ENCODE data around the gene GTF2I. TPM values are rescaled to one million over a fixed set of nuclear protein-coding genes. Genes with fewer than 3 reads are reported as not detected.
"Not testable (repeated sequence)": the region's sequence is repeated elsewhere in the genome, so short reads cannot be mapped to it uniquely, and the experiment has no call there.

GTF2I gene
- total and polyA plus RNA-seq, 10 of the 15 experiments (the other 5 are each of a cell fraction or from before 2014, with no cell fraction given) = 6.7 to 172 (median 96.9) TPM

- H3K27ac ChIP-seq (ENCODE audit: control insufficient read depth, insufficient read depth); H3K9me3 ChIP-seq (replicated peaks; ENCODE audit: control insufficient read depth, insufficient read depth, low read length); H4K20me1 ChIP-seq (ENCODE audit: control insufficient read depth, insufficient read depth); H3K4me3 ChIP-seq; FAIRE-seq; SMC1A ChIA-PET (ENCODE audit: uncharacterized antibody, unreplicated experiment); in situ Hi-C loops (cut with MboI); H3K79me2 ChIP-seq (ENCODE audit: control insufficient read depth, insufficient read depth, low read length); H2AFZ ChIP-seq (ENCODE audit: control insufficient read depth, low read depth, low read length); intact Hi-C loops (cut with micrococcal nuclease; ENCODE audit: unreplicated experiment); H3K9ac ChIP-seq (ENCODE audit: control insufficient read depth, insufficient read depth, low read length); H3K27me3 ChIP-seq (replicated peaks in 1 of 2; ENCODE audit: control insufficient read depth in 2 of 2, insufficient read depth in 2 of 2, low read length in 1 of 2); H3K4me2 ChIP-seq (ENCODE audit: control insufficient read depth, insufficient read depth); DNase-seq (ENCODE audit: low read depth, low spot score); H3K4me1 ChIP-seq (ENCODE audit: control insufficient read depth, insufficient read depth, low read length); BruUV-seq (replicated peaks); H3K36me3 ChIP-seq (ENCODE audit: control insufficient read depth in 2 of 2, insufficient read depth in 2 of 2, low read length in 1 of 2); CTCF ChIA-PET; RAD21 ChIA-PET (ENCODE audit: unreplicated experiment); POLR2A ChIA-PET; ATAC-seq: not testable (repeated sequence)
- no CpG with 5 or more reads among the region's 5 CpGs for WGBS (ENCODE audit: insufficient coverage, insufficient replicate concordance, low lambda C conversion rate, missing lambda C conversion rate)
These were observed 99.2 kb downstream of the GTF2I start for GRCh38 chr7:74756673-74757072.

- H3K9ac ChIP-seq (ENCODE audit: control insufficient read depth, insufficient read depth, low read length); ATAC-seq; H3K36me3 ChIP-seq (ENCODE audit: control insufficient read depth in 2 of 2, insufficient read depth in 2 of 2, low read length in 1 of 2); H3K9me3 ChIP-seq (replicated peaks; ENCODE audit: control insufficient read depth, insufficient read depth, low read length); POLR2A ChIA-PET; intact Hi-C loops (cut with micrococcal nuclease; ENCODE audit: unreplicated experiment); H3K27ac ChIP-seq (ENCODE audit: control insufficient read depth, insufficient read depth); H4K20me1 ChIP-seq (ENCODE audit: control insufficient read depth, insufficient read depth); H3K4me2 ChIP-seq (ENCODE audit: control insufficient read depth, insufficient read depth); in situ Hi-C loops (cut with MboI); BruUV-seq (replicated peaks); H3K4me1 ChIP-seq (ENCODE audit: control insufficient read depth, insufficient read depth, low read length); H3K27me3 ChIP-seq (replicated peaks in 1 of 2; ENCODE audit: control insufficient read depth in 2 of 2, insufficient read depth in 2 of 2, low read length in 1 of 2); H2AFZ ChIP-seq (ENCODE audit: control insufficient read depth, low read depth, low read length); H3K4me3 ChIP-seq; SMC1A ChIA-PET (ENCODE audit: uncharacterized antibody, unreplicated experiment); RAD21 ChIA-PET (ENCODE audit: unreplicated experiment); CTCF ChIA-PET; FAIRE-seq; DNase-seq (ENCODE audit: low read depth, low spot score); H3K79me2 ChIP-seq (ENCODE audit: control insufficient read depth, insufficient read depth, low read length): not testable (repeated sequence)
- no CpG with 5 or more reads among the region's 7 CpGs for WGBS (ENCODE audit: insufficient coverage, insufficient replicate concordance, low lambda C conversion rate, missing lambda C conversion rate)
These were observed 100.8 kb downstream of the GTF2I start for GRCh38 chr7:74758268-74758667.

- FAIRE-seq; ATAC-seq; H2AFZ ChIP-seq (ENCODE audit: control insufficient read depth, low read depth, low read length); H3K9ac ChIP-seq (ENCODE audit: control insufficient read depth, insufficient read depth, low read length); RAD21 ChIA-PET (ENCODE audit: unreplicated experiment); intact Hi-C loops (cut with micrococcal nuclease; ENCODE audit: unreplicated experiment); H3K4me3 ChIP-seq; H3K79me2 ChIP-seq (ENCODE audit: control insufficient read depth, insufficient read depth, low read length); CTCF ChIA-PET; H3K4me1 ChIP-seq (ENCODE audit: control insufficient read depth, insufficient read depth, low read length); H3K36me3 ChIP-seq (ENCODE audit: control insufficient read depth in 2 of 2, insufficient read depth in 2 of 2, low read length in 1 of 2); SMC1A ChIA-PET (ENCODE audit: uncharacterized antibody, unreplicated experiment); in situ Hi-C loops (cut with MboI); H3K27me3 ChIP-seq (replicated peaks in 1 of 2; ENCODE audit: control insufficient read depth in 2 of 2, insufficient read depth in 2 of 2, low read length in 1 of 2); H3K27ac ChIP-seq (ENCODE audit: control insufficient read depth, insufficient read depth); H3K9me3 ChIP-seq (replicated peaks; ENCODE audit: control insufficient read depth, insufficient read depth, low read length); DNase-seq (ENCODE audit: low read depth, low spot score); POLR2A ChIA-PET; H3K4me2 ChIP-seq (ENCODE audit: control insufficient read depth, insufficient read depth); H4K20me1 ChIP-seq (ENCODE audit: control insufficient read depth, insufficient read depth): not testable (repeated sequence)
- BruUV-seq (replicated peaks) = TSS peak; percentile 21
- no CpG with 5 or more reads among the region's 3 CpGs for WGBS (ENCODE audit: insufficient coverage, insufficient replicate concordance, low lambda C conversion rate, missing lambda C conversion rate)
These were observed 101.5 kb downstream of the GTF2I start for GRCh38 chr7:74758982-74759381.

DNA sequence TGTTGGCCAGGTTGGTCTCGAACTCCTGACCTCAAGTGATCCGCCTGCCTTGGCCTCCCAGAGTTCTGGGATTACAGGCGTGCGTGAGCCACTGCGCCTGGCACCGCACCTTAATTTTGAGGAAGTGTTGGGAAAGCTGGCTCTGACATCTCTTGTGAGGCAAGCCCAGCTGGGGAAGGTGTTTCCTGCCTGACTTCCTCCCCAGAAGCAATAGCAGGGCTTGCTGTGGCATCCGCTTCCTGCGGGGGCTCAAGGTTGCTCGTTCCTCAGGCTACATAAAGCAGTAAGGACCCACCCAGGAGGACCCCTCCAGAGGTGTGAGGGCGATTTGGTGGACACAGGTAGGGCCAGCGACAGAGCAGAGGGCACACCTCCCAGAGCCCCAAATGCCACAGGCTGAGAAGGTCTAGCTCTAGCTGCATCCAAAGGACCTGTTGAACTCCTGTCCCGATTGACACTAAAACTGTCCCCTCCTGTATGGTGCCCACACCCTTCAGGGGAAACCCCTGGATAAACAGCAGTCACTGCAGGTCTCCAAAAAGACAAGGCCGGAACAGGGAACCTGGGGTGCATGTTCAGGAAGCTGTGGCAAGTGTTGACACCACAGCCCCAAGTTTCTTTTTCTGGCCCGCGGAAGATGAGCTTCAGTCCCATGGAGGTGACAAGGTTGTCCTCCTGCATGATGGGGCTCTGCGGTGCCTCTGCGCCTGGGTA, 107.8 kb downstream of the GTF2I start:
- H4K20me1 ChIP-seq (ENCODE audit: control insufficient read depth, insufficient read depth); H3K9me3 ChIP-seq (replicated peaks; ENCODE audit: control insufficient read depth, insufficient read depth, low read length); DNase-seq (ENCODE audit: low read depth, low spot score); H3K4me3 ChIP-seq; H3K4me2 ChIP-seq (ENCODE audit: control insufficient read depth, insufficient read depth); H3K36me3 ChIP-seq (ENCODE audit: control insufficient read depth in 2 of 2, insufficient read depth in 2 of 2, low read length in 1 of 2); SMC1A ChIA-PET (ENCODE audit: uncharacterized antibody, unreplicated experiment); in situ Hi-C loops (cut with MboI); H3K27me3 ChIP-seq (replicated peaks in 1 of 2; ENCODE audit: control insufficient read depth in 2 of 2, insufficient read depth in 2 of 2, low read length in 1 of 2); POLR2A ChIA-PET; RAD21 ChIA-PET (ENCODE audit: unreplicated experiment); H3K4me1 ChIP-seq (ENCODE audit: control insufficient read depth, insufficient read depth, low read length); BruUV-seq (replicated peaks); H2AFZ ChIP-seq (ENCODE audit: control insufficient read depth, low read depth, low read length); H3K27ac ChIP-seq (ENCODE audit: control insufficient read depth, insufficient read depth); H3K79me2 ChIP-seq (ENCODE audit: control insufficient read depth, insufficient read depth, low read length); CTCF ChIA-PET; H3K9ac ChIP-seq (ENCODE audit: control insufficient read depth, insufficient read depth, low read length); FAIRE-seq; intact Hi-C loops (cut with micrococcal nuclease; ENCODE audit: unreplicated experiment): not testable (repeated sequence)
- peak; percentile 29 for ATAC-seq
- WGBS (ENCODE audit: insufficient coverage, insufficient replicate concordance, low lambda C conversion rate, missing lambda C conversion rate) = no CpG with 5 or more reads among the region's 17 CpGs
